ENCODE data around the gene DNAJB12. TPM values are rescaled to one million over a fixed set of nuclear protein-coding genes. Genes with fewer than 3 reads are reported as not detected.

The DNAJB12 gene
- total RNA-seq, 2 experiments from 2014 or later, result 26.4 to 29.7 TPM

DNA sequence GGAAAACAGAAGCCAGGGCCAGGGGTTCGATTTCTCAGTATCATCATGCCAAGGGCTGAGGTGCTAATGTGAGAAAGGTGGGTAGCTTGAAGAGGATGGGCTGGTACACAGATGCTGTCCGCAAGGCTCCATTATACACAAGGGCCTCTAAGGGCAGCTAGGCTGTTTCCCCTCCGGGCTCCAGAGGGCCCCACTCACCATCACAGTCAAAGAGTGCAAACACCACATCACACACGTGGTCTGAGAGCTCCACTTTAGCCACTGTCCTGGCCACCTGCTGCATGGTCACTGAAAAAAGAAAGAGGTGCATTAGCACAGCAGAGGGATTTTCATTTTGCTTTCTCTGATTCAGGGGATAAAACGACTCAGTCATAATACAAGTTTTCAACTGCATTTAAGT is 20.9 kb upstream of the DNAJB12 start:
- CTCF ChIA-PET, result interaction anchor here (1.4 kb wide), 1 partner anchor 11 kb away, joined by 4 read pairs; no protein-coding TSS in a partner anchor
- POLR2A ChIA-PET, result interaction anchor here (0.5 to 0.7 kb wide), 2 partner anchors 246 to 503 kb away, joined by 3 to 4 read pairs; no protein-coding TSS in a partner anchor
- Mint-ChIP-seq H3K27ac (no peak overlapping the region), H3K4me1 (ENCODE audit: low read depth) (peaks cover 16% of the 10 kb centered on the region), H3K9me3 (ENCODE audit: insufficient read depth) (no peaks in the 10 kb centered on the region), H3K27me3 (ENCODE audit: low read depth) (no peaks in the 10 kb centered on the region), H3K4me3 (no peak overlapping the region), H3K36me3 (ENCODE audit: low read depth) (no peaks in the 10 kb centered on the region)
- no peak for ATAC-seq
- DNase-seq, result no peak

DNA sequence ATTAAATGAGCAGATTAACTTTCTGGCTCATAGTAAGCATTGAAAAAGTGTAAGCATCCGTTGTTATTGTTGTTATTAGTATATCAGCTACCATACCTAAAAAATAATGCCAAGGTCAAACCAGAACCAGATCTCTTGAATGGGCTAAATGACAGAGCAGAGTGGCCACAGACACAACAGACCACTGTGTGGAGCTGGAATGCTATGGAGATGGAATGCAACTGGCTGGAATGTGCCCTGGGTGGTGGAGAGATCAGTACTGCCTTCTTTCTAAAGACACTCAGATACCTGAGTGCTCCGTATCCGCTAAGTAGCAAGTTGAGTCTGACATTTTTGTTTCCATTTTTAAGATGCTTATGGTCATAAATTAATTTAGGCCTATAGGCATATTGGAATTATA is 20.5 kb upstream of the DNAJB12 start:
- POLR2A ChIA-PET, result interaction anchor here (0.5 to 0.7 kb wide), 4 partner anchors 245 to 1135 kb away, joined by 3 to 4 read pairs (median 3); no protein-coding TSS in a partner anchor

DNA sequence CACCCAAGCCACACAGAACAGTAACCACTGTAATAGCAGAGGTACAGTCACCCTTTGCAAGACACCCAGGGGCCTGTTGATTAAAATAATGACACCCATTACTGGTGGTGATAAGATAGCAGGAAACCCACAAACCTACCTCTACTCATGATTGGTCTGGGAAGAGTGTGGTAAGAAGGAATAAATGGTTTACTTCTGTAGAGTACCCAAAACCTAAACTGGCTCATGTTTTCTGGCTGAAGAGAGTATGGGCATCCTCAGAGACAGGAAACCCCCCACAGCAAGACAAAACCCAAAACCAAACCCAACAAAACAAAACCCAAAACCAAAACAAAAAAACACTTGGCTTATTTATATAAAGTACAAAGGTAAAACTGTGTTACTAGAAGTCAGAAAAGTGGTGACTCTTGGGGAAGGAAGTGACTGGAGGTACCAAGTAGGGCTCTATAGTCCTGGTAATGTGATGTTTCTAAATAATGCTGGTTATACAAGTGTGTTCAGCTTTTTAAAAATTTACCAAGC is 15.5 kb upstream of the DNAJB12 start:
- DNase-seq, result peak; percentile 52
- ChIA-PET POLR2A (no interaction called here), CTCF (interaction anchor here (0.7 kb wide), 1 partner anchor 197 kb away, joined by 3 read pairs; no protein-coding TSS in a partner anchor)
- H3K4me1 Mint-ChIP-seq (ENCODE audit: low read depth), result peaks cover 23% of the 10 kb centered on the region
- H3K27me3 Mint-ChIP-seq (ENCODE audit: low read depth), result no peaks in the 10 kb centered on the region
- peak overlapping the region; percentile 80 for H3K27ac Mint-ChIP-seq
- H3K9me3 Mint-ChIP-seq (ENCODE audit: insufficient read depth), result no peaks in the 10 kb centered on the region
- H3K36me3 Mint-ChIP-seq (ENCODE audit: low read depth), result peaks cover 7% of the 10 kb centered on the region
- ATAC-seq, result peak; percentile 83
- H3K4me3 Mint-ChIP-seq, result no peak overlapping the region

More for the DNA sequence above, 20.5 kb upstream of the DNAJB12 start:
- H3K4me1 Mint-ChIP-seq (ENCODE audit: low read depth), result peaks cover 20% of the 10 kb centered on the region
- H3K36me3 Mint-ChIP-seq (ENCODE audit: low read depth), result no peaks in the 10 kb centered on the region
- no peaks in the 10 kb centered on the region for H3K27me3 Mint-ChIP-seq (ENCODE audit: low read depth)
- no peak overlapping the region for H3K4me3 Mint-ChIP-seq
- H3K9me3 Mint-ChIP-seq (ENCODE audit: insufficient read depth), result no peaks in the 10 kb centered on the region
- CTCF ChIA-PET, result interaction anchor here (0.6 kb wide), 1 partner anchor 227 kb away, joined by 3 read pairs; no protein-coding TSS in a partner anchor
- DNase-seq (no peak), ATAC-seq (no peak)
- no peak overlapping the region for H3K27ac Mint-ChIP-seq

DNA sequence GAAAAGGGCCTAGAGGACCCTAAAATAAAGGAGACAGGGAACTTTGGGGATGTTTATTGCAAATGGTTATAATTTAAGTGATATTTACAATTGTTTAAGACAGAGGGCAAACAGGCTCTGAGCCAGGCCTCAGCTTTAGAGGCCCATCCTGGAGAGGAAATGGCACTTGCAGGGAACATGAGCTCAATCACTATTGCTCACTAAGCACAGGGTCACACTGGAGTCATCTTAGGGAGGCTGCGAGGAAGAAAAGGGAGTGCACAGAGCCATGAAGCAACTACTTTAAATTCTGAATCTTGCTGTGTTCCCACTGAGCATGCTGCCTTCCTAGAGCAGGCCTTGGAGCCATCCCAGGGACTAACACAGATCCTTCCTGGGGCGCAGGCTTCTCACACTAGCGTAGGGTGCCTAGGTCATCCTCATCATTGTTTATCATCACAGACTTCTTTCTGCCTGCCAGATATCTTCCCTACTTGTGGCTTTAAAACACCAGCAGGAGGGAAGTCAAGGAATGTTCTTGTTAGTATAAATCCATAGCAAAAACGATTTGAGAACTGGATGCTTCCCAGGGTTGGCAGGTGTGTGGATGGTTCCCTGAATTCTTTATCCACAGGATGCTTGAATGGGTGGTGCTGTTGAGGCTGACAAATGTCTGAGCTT is 12.7 kb upstream of the DNAJB12 start:
- ATAC-seq (no peak), DNase-seq (no peak)
- no peak overlapping the region for H3K4me3 Mint-ChIP-seq
- CTCF ChIA-PET, result interaction anchor here (0.8 kb wide), 1 partner anchor 467 kb away, joined by 3 read pairs; no protein-coding TSS in a partner anchor
- H3K27me3 Mint-ChIP-seq (ENCODE audit: low read depth), result no peaks in the 10 kb centered on the region
- no peaks in the 10 kb centered on the region for H3K9me3 Mint-ChIP-seq (ENCODE audit: insufficient read depth)
- H3K36me3 Mint-ChIP-seq (ENCODE audit: low read depth), result peaks cover 9% of the 10 kb centered on the region
- POLR2A ChIA-PET, result interaction anchor here (1.2 kb wide), 1 partner anchor 801 kb away, joined by 3 read pairs; no protein-coding TSS in a partner anchor
- H3K4me1 Mint-ChIP-seq (ENCODE audit: low read depth), result peaks cover 35% of the 10 kb centered on the region
- H3K27ac Mint-ChIP-seq, result no peak overlapping the region

DNA sequence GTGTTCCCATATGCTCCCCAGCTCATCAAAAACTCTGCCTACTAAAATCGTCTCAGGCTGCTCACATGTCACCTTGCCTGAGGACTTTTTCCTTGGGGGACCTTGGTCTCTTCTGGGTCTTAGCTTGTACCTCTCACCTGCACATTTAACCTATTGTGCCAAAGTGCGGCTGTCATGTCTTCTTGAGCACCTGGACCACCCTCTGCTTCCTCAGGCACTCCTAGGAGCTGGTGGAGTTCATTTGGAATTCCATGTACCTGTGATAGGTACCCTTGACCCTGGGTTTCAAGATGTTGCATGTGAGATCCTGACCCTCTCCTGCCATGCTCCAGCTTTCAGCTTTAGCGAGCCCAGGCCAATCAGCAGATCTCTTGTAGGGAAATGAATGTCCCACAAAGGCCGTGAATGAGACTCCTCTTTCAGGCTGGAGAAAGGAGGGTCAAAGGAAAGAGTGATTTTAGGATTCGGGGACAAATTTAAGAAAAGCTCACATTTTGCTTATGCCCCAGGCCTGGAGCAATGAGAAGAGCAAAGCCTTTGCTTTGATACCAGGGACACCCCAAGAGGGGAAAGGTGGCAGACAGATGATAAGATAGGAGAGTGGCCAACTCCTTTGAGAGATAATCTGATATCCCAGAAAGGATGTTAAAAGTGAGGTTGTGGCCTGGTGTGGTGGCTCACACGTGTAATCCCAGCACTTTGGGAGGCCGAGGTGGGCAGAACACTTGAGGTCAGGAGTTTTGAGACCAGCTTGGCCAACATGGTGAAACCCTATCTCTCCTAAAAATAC is 10.6 kb upstream of the DNAJB12 start:
- H3K4me1 Mint-ChIP-seq (ENCODE audit: low read depth), result peaks cover 30% of the 10 kb centered on the region
- no peak overlapping the region for H3K4me3 Mint-ChIP-seq
- peak overlapping the region; percentile 73 for H3K27ac Mint-ChIP-seq
- ChIA-PET POLR2A (interaction anchor here (1.0 to 1.7 kb wide), 2 partner anchors 13 to 469 kb away, joined by 3 to 5 read pairs; no protein-coding TSS in a partner anchor), CTCF (interaction anchor here (0.7 to 6.3 kb wide), 21 partner anchors 10 to 731 kb away, joined by 3 to 98 read pairs (median 4); partner anchors contain the start of genes DNAJB12, MCU and P4HA1)
- no peaks in the 10 kb centered on the region for H3K9me3 Mint-ChIP-seq (ENCODE audit: insufficient read depth)
- DNase-seq (no peak), ATAC-seq (no peak)
- peaks cover 8% of the 10 kb centered on the region for H3K27me3 Mint-ChIP-seq (ENCODE audit: low read depth)
- H3K36me3 Mint-ChIP-seq (ENCODE audit: low read depth), result peaks cover 9% of the 10 kb centered on the region

DNA sequence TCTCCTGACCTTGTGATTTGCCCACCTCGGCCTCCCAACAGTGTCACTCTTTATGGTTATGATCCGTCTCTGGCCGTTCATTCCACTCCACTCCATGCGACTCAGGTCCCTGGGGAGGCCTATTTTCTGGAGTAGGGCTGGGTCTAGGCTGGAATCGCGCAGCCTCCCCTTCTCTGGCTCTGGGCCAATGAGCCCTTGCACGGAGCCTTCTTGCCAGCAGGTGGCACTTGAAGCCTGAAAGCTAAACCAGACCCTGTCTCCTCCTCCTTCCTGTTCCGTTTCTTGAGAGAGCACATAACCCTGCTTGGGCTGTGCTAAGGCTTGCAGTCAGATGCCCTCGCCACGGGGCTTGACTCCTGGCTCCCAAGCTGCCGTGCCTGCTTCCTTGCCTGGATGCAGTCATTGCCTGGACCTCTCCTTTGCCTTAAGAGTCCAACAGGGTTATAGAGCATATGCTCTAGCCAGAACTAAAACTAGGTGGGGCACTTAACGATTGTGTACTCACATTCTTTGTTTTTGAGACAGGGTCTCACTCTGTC is 9.6 kb upstream of the DNAJB12 start:
- ChIA-PET CTCF (interaction anchor here (0.7 to 6.3 kb wide), 23 partner anchors 9 to 732 kb away, joined by 3 to 98 read pairs (median 4); partner anchors contain the start of genes DNAJB12, MCU and P4HA1), POLR2A (interaction anchor here (1.0 to 1.7 kb wide), 2 partner anchors 12 to 470 kb away, joined by 3 to 5 read pairs; no protein-coding TSS in a partner anchor)
- H3K4me3 Mint-ChIP-seq, result no peak overlapping the region
- peaks cover 21% of the 10 kb centered on the region for H3K4me1 Mint-ChIP-seq (ENCODE audit: low read depth)
- DNase-seq, result peak; percentile 92
- no peaks in the 10 kb centered on the region for H3K9me3 Mint-ChIP-seq (ENCODE audit: insufficient read depth)
- H3K36me3 Mint-ChIP-seq (ENCODE audit: low read depth), result peaks cover 8% of the 10 kb centered on the region
- ATAC-seq, result peak; percentile 100
- peaks cover 9% of the 10 kb centered on the region for H3K27me3 Mint-ChIP-seq (ENCODE audit: low read depth)
- peak overlapping the region; percentile 73 for H3K27ac Mint-ChIP-seq

DNA sequence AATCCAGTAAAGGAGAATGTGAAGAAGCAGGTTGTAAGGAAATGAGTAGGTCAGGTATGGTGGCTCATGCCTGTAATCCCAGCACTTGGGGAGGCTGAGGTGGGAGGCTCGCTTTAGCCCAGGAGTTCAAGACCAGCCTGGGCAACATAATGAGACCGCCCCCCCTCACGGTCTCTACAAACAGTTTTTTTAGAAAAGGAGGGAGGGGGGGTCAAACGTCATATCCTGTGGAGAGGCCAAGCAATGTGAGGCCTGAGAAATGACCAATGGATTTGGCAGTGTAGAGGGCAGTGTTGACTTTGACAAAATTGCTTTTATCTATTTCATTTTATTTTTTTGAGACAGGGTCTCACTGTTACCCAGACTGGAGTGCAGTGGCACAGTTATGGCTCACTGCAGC is 2.3 kb upstream of the DNAJB12 start:
- DNase-seq (no peak), ATAC-seq (no peak)
- POLR2A ChIA-PET, result no interaction called here
- CTCF ChIA-PET, result interaction anchor here (0.6 kb wide), 1 partner anchor 20 kb away, joined by 3 read pairs; no protein-coding TSS in a partner anchor
- Mint-ChIP-seq H3K36me3 (ENCODE audit: low read depth) (peaks cover 8% of the 10 kb centered on the region), H3K27me3 (ENCODE audit: low read depth) (peaks cover 9% of the 10 kb centered on the region), H3K9me3 (ENCODE audit: insufficient read depth) (no peaks in the 10 kb centered on the region), H3K4me3 (no peak overlapping the region), H3K4me1 (ENCODE audit: low read depth) (peaks cover 28% of the 10 kb centered on the region), H3K27ac (no peak overlapping the region)

DNA sequence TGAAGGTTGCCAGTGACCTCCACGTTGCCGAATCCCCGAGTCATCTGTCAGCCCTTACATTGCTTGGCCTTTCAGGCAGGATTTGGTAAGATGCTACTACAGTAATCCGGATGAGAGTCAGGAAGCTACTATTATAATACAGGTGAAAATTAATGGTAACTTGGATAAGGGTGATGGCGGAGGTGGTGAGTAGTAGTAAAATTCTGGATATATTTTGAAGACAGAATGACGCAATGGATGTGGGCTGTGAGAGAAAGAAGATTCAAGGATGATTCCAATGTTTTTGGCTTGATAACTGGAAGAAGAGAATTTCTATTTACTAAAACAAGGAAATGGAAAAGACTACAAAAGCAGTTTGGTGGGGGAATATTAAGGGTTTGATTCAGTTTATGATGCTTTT is 1.4 kb upstream of the DNAJB12 start:
- POLR2A ChIA-PET, result no interaction called here
- Mint-ChIP-seq H3K4me1 (ENCODE audit: low read depth) (peaks cover 31% of the 10 kb centered on the region), H3K9me3 (ENCODE audit: insufficient read depth) (no peaks in the 10 kb centered on the region), H3K4me3 (no peak overlapping the region), H3K27me3 (ENCODE audit: low read depth) (peaks cover 8% of the 10 kb centered on the region), H3K27ac (no peak overlapping the region), H3K36me3 (ENCODE audit: low read depth) (peaks cover 11% of the 10 kb centered on the region)
- ATAC-seq (no peak), DNase-seq (no peak)
- CTCF ChIA-PET, result no interaction called here

DNA sequence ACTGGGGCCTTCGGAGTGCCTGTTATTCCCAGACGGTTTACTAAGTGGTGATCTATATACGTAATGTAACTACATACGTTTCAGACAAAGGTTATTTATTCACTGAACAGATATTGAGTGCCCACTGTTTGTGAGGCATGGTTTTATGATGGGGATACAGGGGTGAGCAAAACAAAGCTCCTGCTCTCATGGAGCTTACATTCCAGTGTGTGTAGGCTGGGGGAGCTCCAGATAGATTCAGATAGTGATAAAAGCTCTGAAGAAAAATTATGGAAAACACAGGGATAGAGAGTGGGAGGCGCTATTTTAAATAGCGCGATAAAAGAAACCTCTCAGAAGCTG is 466 bp upstream of the DNAJB12 start:
- CTCF ChIA-PET, result interaction anchor here (1.0 to 1.5 kb wide), 4 partner anchors 9 to 306 kb away, joined by 3 to 8 read pairs (median 6); no protein-coding TSS in a partner anchor
- Mint-ChIP-seq H3K4me1 (ENCODE audit: low read depth) (peaks cover 31% of the 10 kb centered on the region), H3K27ac (peak overlapping the region; percentile 97), H3K4me3 (peak overlapping the region; percentile 96), H3K36me3 (ENCODE audit: low read depth) (peaks cover 17% of the 10 kb centered on the region), H3K9me3 (ENCODE audit: insufficient read depth) (no peaks in the 10 kb centered on the region), H3K27me3 (ENCODE audit: low read depth) (no peaks in the 10 kb centered on the region)
- ATAC-seq (no peak), DNase-seq (no peak)
- POLR2A ChIA-PET, result interaction anchor here (0.8 to 1.5 kb wide), 5 partner anchors 11 to 108 kb away, joined by 3 to 7 read pairs (median 4); no protein-coding TSS in a partner anchor

DNA sequence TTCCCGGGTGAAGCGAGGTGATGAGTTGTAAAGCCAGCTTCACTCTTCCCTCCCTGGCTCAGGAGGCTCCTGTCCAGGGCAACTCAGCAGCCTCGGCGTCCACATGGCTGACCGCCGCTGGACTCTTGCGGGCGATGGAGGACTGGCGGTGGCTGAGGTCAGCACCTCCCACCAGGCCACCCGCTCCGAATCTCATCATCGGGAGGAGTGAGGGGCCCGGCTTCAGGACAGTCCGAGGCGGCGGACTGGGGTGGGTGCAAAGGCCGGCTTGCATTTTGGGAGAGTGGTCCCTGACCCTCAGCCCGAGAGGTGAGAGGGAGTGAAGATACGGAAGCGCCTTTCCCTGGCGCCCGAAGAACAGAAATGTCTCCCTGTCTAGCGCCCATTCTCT is 759 bp downstream of the DNAJB12 start:
- no peaks in the 10 kb centered on the region for H3K9me3 Mint-ChIP-seq (ENCODE audit: insufficient read depth)
- H3K4me1 Mint-ChIP-seq (ENCODE audit: low read depth), result peaks cover 32% of the 10 kb centered on the region
- CTCF ChIA-PET, result interaction anchor here (0.8 to 1.5 kb wide), 5 partner anchors 9 to 305 kb away, joined by 3 to 6 read pairs (median 4); no protein-coding TSS in a partner anchor
- DNase-seq (no peak), ATAC-seq (no peak)
- peak overlapping the region; percentile 96 for H3K4me3 Mint-ChIP-seq
- H3K27ac Mint-ChIP-seq, result peak overlapping the region; percentile 97
- POLR2A ChIA-PET, result interaction anchor here (1.1 to 1.4 kb wide), 2 partner anchors 12 to 137 kb away, joined by 3 to 4 read pairs; partner anchors contain the start of gene ASCC1
- no peaks in the 10 kb centered on the region for H3K27me3 Mint-ChIP-seq (ENCODE audit: low read depth)
- H3K36me3 Mint-ChIP-seq (ENCODE audit: low read depth), result peaks cover 22% of the 10 kb centered on the region

Measured in activated CD8-positive, alpha-beta T cell treated with anti-CD3 and anti-CD28 coated beads, Interleukin-2, amount 10 ng/mL, durations not matched to agents 7 days and 5 days (primary cell).